IMR-90 (cell line): Measurements from ENCODE around the gene MRPS7. TPM values are rescaled to one million over a fixed set of nuclear protein-coding genes. Genes with fewer than 3 reads are reported as not detected.

Experiments used
- ATAC-seq: fragments of 200-7000 bp; cut with Tn5 transposase; 2 replicates; pipeline ENCODE4 v1.9.1; 2020; ENCODE audit warnings: low read depth, mild to moderate bottlenecking, moderate library complexity
- BruUV-seq: library from RNA; stranded (reverse); fragments of 400-500 nt; replicated peaks from 2 replicates; lab custom pipeline; 2021; lab: Mats Ljungman, UMichigan
- CTCF ChIA-PET: fragments of 300-600 bp; formaldehyde crosslinking; extraction: SDS; loops from one replicate; lab custom pipeline; 2021; ENCODE audit warnings: antibody characterized with exemption; lab: Yijun Ruan, JAX
- POLR2A ChIA-PET: fragments of 300-600 bp; sonication (Branson Sonifier 250); formaldehyde crosslinking; loops from one replicate; lab custom pipeline; 2022; ENCODE audit warnings: antibody characterized with exemption; ENCODE audit not compliant: unreplicated experiment; lab: Charles Lee
- DNase-seq: peaks from one replicate; pipeline ENCODE4 v3.0.0; 2013
- H2AFZ ChIP-seq: replicated peaks from 2 replicates; pipeline ENCODE3; 2013; ENCODE audit warnings: low read length, mild to moderate bottlenecking; ENCODE audit not compliant: poor library complexity
- H2AK5ac ChIP-seq: 2 replicates; pipeline ENCODE4 v1.6.1; 2013; ENCODE audit warnings: low read depth, low read length, inconsistent platforms
- H2AK9ac ChIP-seq: replicated peaks from 2 replicates; pipeline ENCODE3; 2013; ENCODE audit warnings: mild to moderate bottlenecking, low read depth, low read length, moderate library complexity; ENCODE audit not compliant: poor library complexity
- H2BK120ac ChIP-seq: 2 replicates; pipeline ENCODE4 v1.6.1; 2013; ENCODE audit warnings: low read depth, low read length, inconsistent platforms
- H2BK15ac ChIP-seq: 3 replicates; pipeline ENCODE4 v1.6.1; 2013; ENCODE audit warnings: low read depth, low read length, inconsistent platforms
- H2BK20ac ChIP-seq: 2 replicates; pipeline ENCODE4 v1.6.1; 2013; ENCODE audit warnings: low read depth, mild to moderate bottlenecking, inconsistent platforms, low read length, moderate library complexity
- H2BK5ac ChIP-seq: 2 replicates; pipeline ENCODE4 v1.6.1; 2013; ENCODE audit warnings: mild to moderate bottlenecking, low read depth, low read length, inconsistent platforms; ENCODE audit not compliant: poor library complexity, severe bottlenecking
- H3K14ac ChIP-seq: replicated peaks from 2 replicates; pipeline ENCODE4 v1.6.1; 2013; ENCODE audit warnings: low read depth, low read length, inconsistent platforms
- H3K18ac ChIP-seq: 2 replicates; pipeline ENCODE4 v1.6.1; 2013; ENCODE audit warnings: low read depth, low read length, control low read depth
- H3K23ac ChIP-seq: 2 replicates; pipeline ENCODE4 v1.6.1; 2013; ENCODE audit warnings: low read depth, low read length, inconsistent platforms
- H3K27ac ChIP-seq: 2 replicates; pipeline ENCODE4 v1.5.1; 2013; ENCODE audit warnings: mild to moderate bottlenecking, control low read depth, low read length; ENCODE audit not compliant: insufficient read depth
- H3K27me3 ChIP-seq: 2 replicates; pipeline ENCODE4 v1.6.1; 2013; ENCODE audit warnings: low read length; ENCODE audit not compliant: control insufficient read depth, insufficient read depth
- H3K36me3 ChIP-seq: 2 replicates; pipeline ENCODE4 v1.6.1; 2013; ENCODE audit warnings: low read length, mixed read lengths; ENCODE audit not compliant: control insufficient read depth, insufficient read depth
- H3K4ac ChIP-seq: 2 replicates; pipeline ENCODE4 v1.6.1; 2013; ENCODE audit warnings: low read depth, low read length, inconsistent platforms
- H3K4me1 ChIP-seq: 2 replicates; pipeline ENCODE4 v1.6.1; 2013; ENCODE audit warnings: low read length, mixed read lengths; ENCODE audit not compliant: control insufficient read depth, insufficient read depth
- H3K4me2 ChIP-seq: 2 replicates; pipeline ENCODE4 v1.6.1; 2013; ENCODE audit warnings: low read depth, mild to moderate bottlenecking, control low read depth, low read length, moderate library complexity
- H3K4me3 ChIP-seq: 2 replicates; pipeline ENCODE4 v1.5.1; 2013; ENCODE audit warnings: low read depth, mild to moderate bottlenecking, control low read depth, low read length, moderate library complexity; ENCODE audit not compliant: insufficient read depth
- H3K56ac ChIP-seq: 2 replicates; pipeline ENCODE4 v1.6.1; 2013; ENCODE audit warnings: low read length, inconsistent platforms; ENCODE audit not compliant: insufficient read depth; ENCODE audit errors: extremely low read depth
- H3K79me1 ChIP-seq, 2 experiments: 2 replicates each; pipeline ENCODE4 v1.6.1; 2013; ENCODE audit warnings: low read length in 2 of 2, inconsistent platforms in 1 of 2, low read depth in 1 of 2
- H3K9ac ChIP-seq: 2 replicates; pipeline ENCODE4 v1.6.1; 2013; ENCODE audit warnings: low read depth, low read length, control low read depth
- H3K9me1 ChIP-seq: 2 replicates; pipeline ENCODE4 v1.6.1; 2013; ENCODE audit warnings: low read length, inconsistent platforms; ENCODE audit not compliant: insufficient read depth
- H3K9me3 ChIP-seq: 2 replicates; pipeline ENCODE4 v1.6.1; 2013; ENCODE audit warnings: low read length; ENCODE audit not compliant: control insufficient read depth, insufficient read depth
- H4K20me1 ChIP-seq: 2 replicates; pipeline ENCODE4 v1.6.1; 2013; ENCODE audit warnings: low read length, inconsistent platforms; ENCODE audit not compliant: insufficient read depth
- H4K5ac ChIP-seq: 2 replicates; pipeline ENCODE4 v1.6.1; 2013; ENCODE audit warnings: mild to moderate bottlenecking, low read depth, low read length, control low read depth
- H4K8ac ChIP-seq, 2 experiments: 2 replicates each; pipeline ENCODE4 v1.6.1; 2013; ENCODE audit warnings: low read depth in 2 of 2, low read length in 2 of 2, control low read depth in 1 of 2, inconsistent platforms in 1 of 2
- H4K91ac ChIP-seq: 2 replicates; pipeline ENCODE4 v1.6.1; 2013; ENCODE audit warnings: low read depth, low read length, inconsistent platforms; ENCODE audit not compliant: insufficient read depth
- BHLHE40 ChIP-seq: fragments of 150-350 bp; IDR thresholded peaks from 2 replicates; pipeline ENCODE4 v1.6.1; 2016; ENCODE audit warnings: mild to moderate bottlenecking, low read depth, low read length
- CHD1 ChIP-seq: IDR thresholded peaks from 2 replicates; pipeline ENCODE4 v1.6.1; 2012; ENCODE audit warnings: low read depth, low read length, improper control_type of control experiment
- FOS ChIP-seq: fragments of 150-350 bp; IDR thresholded peaks from 2 replicates; pipeline ENCODE4 v1.6.1; 2016; ENCODE audit warnings: low read depth, low read length
- MAFK ChIP-seq: IDR thresholded peaks from 2 replicates; pipeline ENCODE4 v1.6.1; 2012; ENCODE audit warnings: low read depth, low read length, improper control_type of control experiment
- MAZ ChIP-seq: IDR thresholded peaks from 2 replicates; pipeline ENCODE4 v1.6.1; 2012; ENCODE audit warnings: low read depth, mild to moderate bottlenecking, low read length, improper control_type of control experiment, moderate library complexity, borderline replicate concordance
- MXI1 ChIP-seq: IDR thresholded peaks from 2 replicates; pipeline ENCODE4 v1.6.1; 2012; ENCODE audit warnings: low read depth, mild to moderate bottlenecking, low read length, moderate library complexity, borderline replicate concordance
- NFE2L2 ChIP-seq: fragments of 150-350 bp; IDR thresholded peaks from 2 replicates; pipeline ENCODE4 v1.6.1; 2016; ENCODE audit warnings: low read depth, mild to moderate bottlenecking, low read length
- RAD21 ChIP-seq: IDR thresholded peaks from 2 replicates; pipeline ENCODE4 v1.6.1; 2012; ENCODE audit warnings: low read length, improper control_type of control experiment
- RCOR1 ChIP-seq: IDR thresholded peaks from 2 replicates; pipeline ENCODE4 v1.6.1; 2012; ENCODE audit warnings: mild to moderate bottlenecking, low read length, improper control_type of control experiment; ENCODE audit not compliant: insufficient replicate concordance
- SMC3 ChIP-seq: fragments of 150-350 bp; IDR thresholded peaks from 2 replicates; pipeline ENCODE4 v1.6.1; 2016; ENCODE audit warnings: low read depth, mild to moderate bottlenecking, antibody characterized with exemption, low read length, moderate library complexity
- WGBS, 2 experiments: methylation state at CpG; one replicate each; pipeline versions ENCODE4 v1.1.5 to v1.1.7; 2013; ENCODE audit warnings: missing lambda C conversion rate in 2 of 2; ENCODE audit not compliant: insufficient read length in 1 of 2; ENCODE audit errors: extremely low coverage in 2 of 2; 5-methylcytosine and 5-hydroxymethylcytosine counted together
- dilution Hi-C: fragments of 300-500 bp; cut with HindIII; formaldehyde crosslinking; loops from one replicate; pipeline ENCODE4 v1.14.3; 2018; ENCODE audit warnings: low sequenced_read_pairs; ENCODE audit not compliant: unreplicated experiment
- in situ Hi-C: fragments of 300-500 bp; cut with MboI; formaldehyde crosslinking; loops from 3 replicates; pipeline ENCODE4 v1.14.3; 2019; ENCODE audit warnings: low sequenced_read_pairs, inconsistent platforms, mixed read lengths
- intact Hi-C: fragments of 100-400 bp; cut with micrococcal nuclease; formaldehyde crosslinking; loops from 2 replicates; pipeline ENCODE4 v1.10.0; 2022
- polyA plus RNA-seq, 3 experiments: library from polyadenylated mRNA; depleted of rRNA; stranded (reverse); fragments of >200 nt; gene quantifications; 2 replicates each; pipeline ENCODE4 v1.2.3, GENCODE V29; 2012; ENCODE audit warnings: low replicate concordance in 1 of 3
- total RNA-seq: library from RNA; depleted of rRNA; stranded (reverse); fragments of >200 nt; gene quantifications from 2 replicates; pipeline ENCODE4 v1.2.3, GENCODE V29; 2012
- TF ChIP-seq, protein P1 (sequence below): conservative IDR thresholded peaks from 2 replicates; pipeline ENCODE4 v1.5.1; 2012; ENCODE audit warnings: mild to moderate bottlenecking, low read depth, low read length, improper control_type of control experiment
- TF ChIP-seq, protein P2 (sequence below): fragments of 150-350 bp; IDR thresholded peaks from 2 replicates; pipeline ENCODE4 v1.6.1; 2017; ENCODE audit warnings: mild to moderate bottlenecking, antibody characterized with exemption, low read length, low read depth

MRPS7 gene
- total and polyA plus RNA-seq, 2 of the 4 experiments (the other 2 are of a cell fraction) = 55.9 to 60.5 TPM

DNA sequence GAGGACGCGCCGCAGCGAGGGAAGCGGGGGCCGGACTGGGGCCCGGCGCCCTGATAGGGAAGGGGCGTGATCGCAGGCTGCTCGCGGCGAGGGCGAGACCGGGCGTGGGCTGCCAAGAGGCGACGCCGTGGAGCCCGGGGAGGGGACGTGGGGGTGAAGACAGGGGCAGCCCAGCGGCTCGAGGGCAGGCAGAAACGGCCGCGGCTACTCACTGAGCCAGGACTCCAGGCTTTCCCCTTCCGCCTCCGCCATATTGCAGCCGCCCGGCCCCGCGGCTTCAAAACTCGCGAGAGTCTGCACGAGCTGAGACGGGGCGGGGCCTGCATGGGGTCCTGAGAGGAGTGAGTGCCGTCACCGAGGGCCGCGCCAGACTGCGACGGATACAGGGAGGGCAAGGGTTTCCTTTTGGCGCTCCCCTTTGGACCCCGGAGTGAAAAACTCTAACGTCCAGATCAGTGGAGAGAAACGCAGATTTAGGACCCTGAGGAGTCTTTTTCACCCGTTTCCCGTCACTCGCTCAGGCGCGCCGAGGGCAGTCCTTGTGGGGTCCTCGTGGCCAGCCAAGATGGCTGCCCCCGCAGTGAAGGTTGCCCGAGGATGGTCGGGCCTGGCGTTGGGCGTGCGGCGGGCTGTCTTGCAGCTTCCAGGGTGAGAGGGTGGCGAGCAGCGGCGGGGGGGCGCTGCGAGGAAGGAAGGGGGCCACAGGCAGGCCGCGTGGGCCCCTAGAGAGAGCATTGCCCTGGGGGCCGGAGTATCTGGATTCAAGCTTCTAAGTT, at the start of gene MRPS7, which contains the start of gene GGA3 (continued):
- TF ChIP-seq MAZ = peak; percentile 56; the same call in 1 of the 2 replicates
- no peak for TF ChIP-seq SMC3
- TF ChIP-seq CHD1 = no peak
- peak; percentile 85 for TF ChIP-seq MXI1
- no peak for TF ChIP-seq NFE2L2

DNA sequence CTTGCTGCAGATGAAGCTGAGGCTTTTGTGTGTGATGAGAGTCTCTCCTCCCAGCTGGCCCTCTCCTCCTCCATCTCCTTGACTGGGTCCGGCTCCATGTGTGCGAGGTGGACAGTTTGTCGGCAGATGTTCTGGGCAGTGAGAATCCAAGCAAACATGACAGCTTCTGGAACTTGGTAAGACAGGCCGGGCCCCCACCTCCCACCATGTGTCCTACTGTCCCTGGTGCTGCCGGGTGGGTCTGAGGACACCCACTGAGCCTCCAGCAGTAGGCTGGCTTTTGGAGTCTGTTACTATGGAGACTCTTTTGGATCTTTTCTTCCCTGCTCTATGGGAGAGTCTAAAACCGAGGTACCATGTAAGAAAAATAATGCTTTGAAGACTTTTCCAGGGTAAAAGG, 43.5 kb upstream of the MRPS7 start:
- no peak overlapping the region for H2AFZ ChIP-seq
- ATAC-seq (no peak), DNase-seq (no peak)
- H3K23ac ChIP-seq = no peak overlapping the region
- H4K5ac ChIP-seq = no peak overlapping the region
- H2AK5ac ChIP-seq = no peak overlapping the region
- dilution Hi-C loops = no loop called here
- H2BK120ac ChIP-seq = no peak overlapping the region
- H3K56ac ChIP-seq = no peak overlapping the region
- no peak overlapping the region for H3K9ac ChIP-seq
- in situ Hi-C loops = no loop called here
- no peak overlapping the region for H3K14ac ChIP-seq
- peaks cover 56% of the 10 kb centered on the region for H3K36me3 ChIP-seq
- H2BK20ac ChIP-seq = no peak overlapping the region
- H3K27me3 ChIP-seq = no peaks in the 10 kb centered on the region
- WGBS, 2 experiments = 92% methylated on average over 2 of the region's 6 CpGs; no CpG with 5 or more reads in 1 of the 2 experiments
- no peak overlapping the region for H2BK15ac ChIP-seq
- no peak overlapping the region for H3K27ac ChIP-seq
- no TSS peak for BruUV-seq
- no peaks in the 10 kb centered on the region for H3K4me1 ChIP-seq
- no peak overlapping the region for H3K4me2 ChIP-seq
- H3K18ac ChIP-seq = no peak overlapping the region
- no peaks in the 10 kb centered on the region for H3K9me3 ChIP-seq
- no peaks in the 10 kb centered on the region for H4K20me1 ChIP-seq
- no peak overlapping the region for H3K4me3 ChIP-seq
- H2BK5ac ChIP-seq = no peak overlapping the region
- peaks cover 13 to 28% of the 10 kb centered on the region in 2 experiments; a peak in 3 of 4 replicates for H3K79me1 ChIP-seq
- no peak overlapping the region for H2AK9ac ChIP-seq
- intact Hi-C loops = no loop called here
- H3K4ac ChIP-seq = no peak overlapping the region
- no peaks in the 10 kb centered on the region for H3K9me1 ChIP-seq
- no peak overlapping the region for H4K8ac ChIP-seq
- TF ChIP-seq, protein P1, sequence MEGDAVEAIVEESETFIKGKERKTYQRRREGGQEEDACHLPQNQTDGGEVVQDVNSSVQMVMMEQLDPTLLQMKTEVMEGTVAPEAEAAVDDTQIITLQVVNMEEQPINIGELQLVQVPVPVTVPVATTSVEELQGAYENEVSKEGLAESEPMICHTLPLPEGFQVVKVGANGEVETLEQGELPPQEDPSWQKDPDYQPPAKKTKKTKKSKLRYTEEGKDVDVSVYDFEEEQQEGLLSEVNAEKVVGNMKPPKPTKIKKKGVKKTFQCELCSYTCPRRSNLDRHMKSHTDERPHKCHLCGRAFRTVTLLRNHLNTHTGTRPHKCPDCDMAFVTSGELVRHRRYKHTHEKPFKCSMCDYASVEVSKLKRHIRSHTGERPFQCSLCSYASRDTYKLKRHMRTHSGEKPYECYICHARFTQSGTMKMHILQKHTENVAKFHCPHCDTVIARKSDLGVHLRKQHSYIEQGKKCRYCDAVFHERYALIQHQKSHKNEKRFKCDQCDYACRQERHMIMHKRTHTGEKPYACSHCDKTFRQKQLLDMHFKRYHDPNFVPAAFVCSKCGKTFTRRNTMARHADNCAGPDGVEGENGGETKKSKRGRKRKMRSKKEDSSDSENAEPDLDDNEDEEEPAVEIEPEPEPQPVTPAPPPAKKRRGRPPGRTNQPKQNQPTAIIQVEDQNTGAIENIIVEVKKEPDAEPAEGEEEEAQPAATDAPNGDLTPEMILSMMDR = no peak
- no peak for TF ChIP-seq RAD21
- TF ChIP-seq RCOR1 = no peak
- TF ChIP-seq, protein P2, sequence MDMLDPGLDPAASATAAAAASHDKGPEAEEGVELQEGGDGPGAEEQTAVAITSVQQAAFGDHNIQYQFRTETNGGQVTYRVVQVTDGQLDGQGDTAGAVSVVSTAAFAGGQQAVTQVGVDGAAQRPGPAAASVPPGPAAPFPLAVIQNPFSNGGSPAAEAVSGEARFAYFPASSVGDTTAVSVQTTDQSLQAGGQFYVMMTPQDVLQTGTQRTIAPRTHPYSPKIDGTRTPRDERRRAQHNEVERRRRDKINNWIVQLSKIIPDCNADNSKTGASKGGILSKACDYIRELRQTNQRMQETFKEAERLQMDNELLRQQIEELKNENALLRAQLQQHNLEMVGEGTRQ = no peak
- TF ChIP-seq FOS = no peak
- TF ChIP-seq CHD1 = no peak
- TF ChIP-seq MAFK = no peak
- TF ChIP-seq BHLHE40 = no peak
- POLR2A ChIA-PET = no interaction called here
- CTCF ChIA-PET = no interaction called here
- no peak overlapping the region for H4K91ac ChIP-seq
